ENCODE data around the gene PRKCI.
A peak's percentile ranks its signal among the peaks of the same experiment; 100 is the strongest.

The PRKCI gene

DNA sequence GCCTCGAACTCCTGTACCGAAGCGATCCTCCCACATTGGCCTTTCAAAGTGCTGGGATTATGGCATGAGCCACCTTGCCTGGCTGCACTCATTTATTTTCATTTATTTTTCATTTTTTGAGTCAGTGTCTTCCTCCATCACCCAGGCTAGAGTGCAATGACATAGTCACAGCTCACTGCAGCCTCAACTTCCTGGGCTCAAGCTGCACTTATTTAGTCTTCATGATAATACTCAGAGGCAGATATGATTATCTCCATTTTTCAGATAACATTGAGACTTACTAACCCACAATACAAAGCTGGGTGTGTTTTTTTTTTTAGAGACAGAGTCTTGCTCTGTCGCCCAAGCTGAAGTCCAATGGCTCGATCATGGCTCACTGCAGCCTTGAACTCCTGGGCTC is 10.0 kb downstream of the PRKCI start:
- peaks cover 16% of the 10 kb centered on the region for H3K4me1 ChIP-seq (ENCODE audit: control insufficient read depth, low read length)
- H4K20me1 ChIP-seq (ENCODE audit: control insufficient read depth, insufficient read depth, low read depth, low read length), result no peaks in the 10 kb centered on the region
- peaks cover 42% of the 10 kb centered on the region for H3K79me2 ChIP-seq (ENCODE audit: control insufficient read depth, low read length)
- H3K36me3 ChIP-seq (ENCODE audit: control insufficient read depth, low read length), result peaks cover 10% of the 10 kb centered on the region; the same call in 1 of the 2 replicates
- no peaks in the 10 kb centered on the region for H3K9me3 ChIP-seq (ENCODE audit: control insufficient read depth, insufficient read depth, low read length)
- peak overlapping the region; percentile 69 for H3K4me2 ChIP-seq (ENCODE audit: low read length)
- H3F3A ChIP-seq (ENCODE audit: control insufficient read depth, insufficient read depth), result no peaks in the 10 kb centered on the region; the same call in 1 of the 2 replicates
- no peaks in the 10 kb centered on the region for H3K27me3 ChIP-seq (ENCODE audit: control insufficient read depth, low read length)
- no peaks in the 10 kb centered on the region for H3K9me2 ChIP-seq (replicated peaks; ENCODE audit: control insufficient read depth, low read length)
- TF ChIP-seq CTCF (IDR thresholded peaks at IDR 0.05; ENCODE audit: low read depth, low read length, poor library complexity, severe bottlenecking), result no peak
- no peak for TF ChIP-seq EZH2phosphoT487 (IDR thresholded peaks at IDR 0.05; ENCODE audit: borderline replicate concordance, low read length)
- H3K4me3 ChIP-seq (ENCODE audit: low read length), result peak overlapping the region; percentile 51
- peak overlapping the region; percentile 37 for H3K27ac ChIP-seq (ENCODE audit: low read depth, low read length)

- Histone ChIP-seq H3K9me2 (replicated peaks; ENCODE audit: control insufficient read depth, low read length) (no peaks in the 10 kb centered on the region), H3K27me3 (ENCODE audit: control insufficient read depth, low read length) (no peaks in the 10 kb centered on the region), H4K20me1 (ENCODE audit: control insufficient read depth, insufficient read depth, low read depth, low read length) (no peaks in the 10 kb centered on the region), H3K27ac (ENCODE audit: low read depth, low read length) (no peak overlapping the region), H3K36me3 (ENCODE audit: control insufficient read depth, low read length) (peaks cover 11% of the 10 kb centered on the region; the same call in 1 of the 2 replicates), H3K4me3 (ENCODE audit: low read length) (no peak overlapping the region), H3F3A (ENCODE audit: control insufficient read depth, insufficient read depth) (no peaks in the 10 kb centered on the region; the same call in 1 of the 2 replicates), H3K9me3 (ENCODE audit: control insufficient read depth, insufficient read depth, low read length) (no peaks in the 10 kb centered on the region), H3K4me1 (ENCODE audit: control insufficient read depth, low read length) (peaks cover 16% of the 10 kb centered on the region), H3K4me2 (ENCODE audit: low read length) (no peak overlapping the region), H3K79me2 (ENCODE audit: control insufficient read depth, low read length) (peaks cover 36% of the 10 kb centered on the region)
- no peak for TF ChIP-seq EZH2phosphoT487 (IDR thresholded peaks at IDR 0.05; ENCODE audit: borderline replicate concordance, low read length)
- TF ChIP-seq CTCF (IDR thresholded peaks at IDR 0.05; ENCODE audit: low read depth, low read length, poor library complexity, severe bottlenecking), result no peak
These were observed 11.3 kb downstream of the PRKCI start for GRCh38 chr3:170233530-170233929.

DNA sequence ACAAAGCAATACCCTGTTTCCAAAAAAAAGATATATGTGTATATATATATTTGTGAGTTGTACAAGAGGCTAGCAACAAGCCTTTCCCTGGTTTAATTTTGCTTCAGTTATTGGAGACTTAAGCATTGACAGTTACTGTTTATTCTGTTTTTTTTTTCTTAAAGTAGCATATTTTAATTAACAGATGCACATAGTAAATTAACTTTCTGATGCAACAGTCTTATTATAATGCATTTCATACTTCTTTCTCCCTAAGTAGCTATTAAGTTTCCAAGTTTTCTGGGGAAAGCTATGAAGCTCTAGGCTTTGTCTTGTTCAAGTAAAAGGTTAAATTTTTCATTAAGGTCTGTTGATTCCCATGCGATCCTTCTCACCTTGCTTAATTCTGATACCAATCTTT is 17.9 kb downstream of the PRKCI start:
- no peaks in the 10 kb centered on the region for H3K27me3 ChIP-seq (ENCODE audit: control insufficient read depth, low read length)
- no peaks in the 10 kb centered on the region for H3K9me3 ChIP-seq (ENCODE audit: control insufficient read depth, insufficient read depth, low read length)
- no peaks in the 10 kb centered on the region for H3K79me2 ChIP-seq (ENCODE audit: control insufficient read depth, low read length)
- TF ChIP-seq CTCF (IDR thresholded peaks at IDR 0.05; ENCODE audit: low read depth, low read length, poor library complexity, severe bottlenecking), result no peak
- no peak for TF ChIP-seq EZH2phosphoT487 (IDR thresholded peaks at IDR 0.05; ENCODE audit: borderline replicate concordance, low read length)
- no peaks in the 10 kb centered on the region for H4K20me1 ChIP-seq (ENCODE audit: control insufficient read depth, insufficient read depth, low read depth, low read length)
- H3K4me2 ChIP-seq (ENCODE audit: low read length), result no peak overlapping the region
- H3K36me3 ChIP-seq (ENCODE audit: control insufficient read depth, low read length), result peaks cover 11% of the 10 kb centered on the region; the same call in 1 of the 2 replicates
- no peak overlapping the region for H3K27ac ChIP-seq (ENCODE audit: low read depth, low read length)
- no peak overlapping the region for H3K4me3 ChIP-seq (ENCODE audit: low read length)
- H3K4me1 ChIP-seq (ENCODE audit: control insufficient read depth, low read length), result no peaks in the 10 kb centered on the region
- H3K9me2 ChIP-seq (replicated peaks; ENCODE audit: control insufficient read depth, low read length), result no peaks in the 10 kb centered on the region
- no peaks in the 10 kb centered on the region for H3F3A ChIP-seq (ENCODE audit: control insufficient read depth, insufficient read depth)
